Cortex of kidney (tissue), 1 donor: Measurements from ENCODE around the gene USP20.
"Not testable (repeated sequence)": the region's sequence is repeated elsewhere in the genome, so short reads cannot be mapped to it uniquely, and the experiment has no call there.

ENCODE experiments used
- DNase-seq: peaks from one replicate; lab custom pipeline; 2025; lab: John Stamatoyannopoulos, UW

The USP20 gene

DNA sequence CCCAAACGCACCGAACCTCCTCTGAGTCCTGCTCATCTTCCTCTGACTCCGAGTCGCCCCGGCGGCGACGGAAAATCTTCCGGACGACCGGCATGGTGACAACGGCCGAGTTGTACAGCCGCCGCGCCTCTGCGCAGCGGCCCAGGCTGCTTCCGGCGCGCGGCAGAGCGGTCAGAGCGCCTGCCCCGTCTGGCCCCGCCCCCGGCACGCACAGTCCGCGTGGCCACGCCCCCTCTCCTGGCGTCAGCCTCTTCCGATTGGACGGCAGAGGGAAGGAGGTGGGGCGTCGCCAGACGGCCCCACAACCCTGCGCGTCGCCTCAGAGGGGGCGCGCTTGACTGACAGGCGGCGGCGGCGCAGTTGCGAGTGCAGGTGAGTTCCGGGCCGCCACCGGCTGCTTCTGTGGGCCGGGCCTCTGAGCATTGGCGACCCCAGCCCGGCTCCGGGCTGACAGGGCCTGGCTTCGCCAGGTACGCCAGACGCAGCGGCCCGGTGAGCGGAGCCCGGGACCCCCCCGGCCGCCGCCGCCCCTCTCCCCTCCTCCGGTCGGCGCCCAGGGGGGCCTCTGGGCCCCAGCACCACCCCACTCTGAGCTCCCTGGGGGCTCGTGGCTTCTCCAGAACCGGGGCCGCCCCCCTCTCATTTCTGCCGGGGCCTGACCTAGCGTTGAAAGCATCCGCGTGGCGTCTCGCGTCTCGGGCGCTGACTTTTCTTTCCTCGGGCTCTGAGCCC lies at the start of gene USP20, which contains the start of gene C9orf78:
USP20 (plus strand) TSS at position 331 of the 732 bp plus-strand sequence. CDS start 17,098 bp downstream, outside the sequence.
C9orf78 (minus strand) TSS at position 148 of the 732 bp plus-strand sequence; CDS start at position 94, 54 bp downstream.
- DNase-seq: peak; percentile 45

DNA sequence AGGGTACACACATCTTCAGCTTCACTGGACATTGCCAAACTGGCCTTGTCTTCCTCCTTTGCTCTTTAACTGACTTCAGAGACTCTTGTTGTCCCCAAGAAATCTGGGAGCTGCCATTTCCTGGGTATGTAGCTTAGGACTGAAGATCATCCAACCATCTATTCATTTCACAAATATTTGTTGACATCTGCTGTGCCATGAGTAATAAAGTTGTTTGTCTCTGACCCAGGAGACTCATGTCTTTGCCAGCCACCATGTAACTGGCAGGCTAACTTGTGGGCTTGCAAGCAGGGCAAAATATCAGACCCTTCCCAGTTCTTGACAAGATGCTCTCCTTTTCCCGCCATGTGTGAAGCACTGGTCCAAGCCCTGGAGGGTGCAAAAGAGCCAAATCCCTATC lies 49.4 kb upstream of the USP20 start:
- no peak for DNase-seq

DNA sequence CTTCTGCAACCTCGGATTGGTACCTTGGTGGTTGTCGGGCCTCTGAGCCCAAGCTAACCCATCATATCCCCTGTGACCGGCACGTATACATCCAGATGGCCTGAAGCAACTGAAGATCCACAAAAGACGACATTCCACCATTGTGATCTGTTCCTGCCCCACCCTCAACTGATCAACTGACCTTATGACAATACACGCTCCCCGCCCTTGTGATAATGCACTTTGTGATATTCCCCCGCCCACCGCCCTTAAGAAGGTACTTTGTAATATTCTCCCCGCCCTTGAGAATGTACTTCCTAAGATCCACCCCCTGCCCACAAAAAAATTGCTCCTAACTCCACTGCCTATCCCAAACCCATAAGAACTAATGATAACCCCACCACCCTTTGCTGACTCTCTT lies 48.8 kb upstream of the USP20 start:
- DNase-seq: no peak

DNA sequence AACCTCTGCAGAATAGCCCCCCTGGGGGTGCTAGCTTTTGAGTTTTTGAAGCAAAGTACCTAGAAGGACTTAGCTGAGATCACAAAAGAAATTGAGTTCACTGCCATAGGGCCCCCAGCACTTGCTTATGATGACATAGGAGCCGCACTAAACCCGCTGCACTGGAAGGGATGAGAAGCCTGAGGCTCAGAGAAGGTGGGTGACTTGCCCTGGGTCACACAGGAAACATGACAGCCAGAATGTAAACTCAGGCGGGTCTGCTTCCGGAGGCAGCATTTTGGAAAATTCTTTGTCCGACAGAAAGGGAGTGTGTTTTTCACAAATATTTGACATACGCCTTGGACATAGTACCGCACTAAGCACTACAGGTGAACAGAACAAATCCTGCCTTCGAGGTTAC lies 40.7 kb upstream of the USP20 start:
- DNase-seq: no peak

DNA sequence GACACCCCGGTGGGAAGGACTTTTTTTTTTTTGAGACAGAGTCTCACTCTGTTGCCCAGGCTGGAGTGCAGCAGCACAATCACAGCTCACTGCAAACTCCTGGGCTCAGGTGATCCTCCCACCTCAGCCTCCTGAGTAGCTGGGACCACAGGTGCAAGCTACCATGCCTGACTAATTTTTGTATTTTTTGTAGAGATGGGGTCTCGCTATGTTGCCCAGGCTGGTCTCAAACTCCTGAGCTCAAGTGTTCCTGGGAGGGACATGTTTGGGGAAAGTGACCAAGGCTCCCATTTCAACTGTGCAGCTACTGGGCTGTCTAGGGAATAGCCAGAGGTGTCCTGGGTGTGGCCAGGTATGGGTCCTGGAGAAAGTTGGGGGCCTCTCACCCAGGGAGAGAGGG lies 39.2 kb upstream of the USP20 start:
- not testable (repeated sequence) for DNase-seq

DNA sequence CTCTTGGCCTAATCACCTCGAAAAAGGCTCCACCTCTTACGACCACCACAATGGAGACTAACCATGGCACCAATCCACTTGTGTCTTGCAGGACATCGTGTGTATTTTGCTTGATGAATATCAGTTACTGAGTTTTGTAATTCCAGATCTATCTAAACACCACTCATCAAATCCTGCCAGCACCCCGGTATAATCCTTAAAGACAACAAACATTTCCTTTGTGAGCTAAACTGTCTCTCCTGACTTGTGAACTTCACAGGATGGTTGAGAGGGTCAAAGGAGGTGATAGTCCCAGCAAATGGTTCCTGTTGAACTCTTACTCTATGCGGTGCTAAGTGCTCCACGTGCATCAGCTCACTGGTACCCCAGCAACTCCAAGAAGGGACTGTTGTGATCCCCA lies 36.3 kb upstream of the USP20 start:
- no peak for DNase-seq

DNA sequence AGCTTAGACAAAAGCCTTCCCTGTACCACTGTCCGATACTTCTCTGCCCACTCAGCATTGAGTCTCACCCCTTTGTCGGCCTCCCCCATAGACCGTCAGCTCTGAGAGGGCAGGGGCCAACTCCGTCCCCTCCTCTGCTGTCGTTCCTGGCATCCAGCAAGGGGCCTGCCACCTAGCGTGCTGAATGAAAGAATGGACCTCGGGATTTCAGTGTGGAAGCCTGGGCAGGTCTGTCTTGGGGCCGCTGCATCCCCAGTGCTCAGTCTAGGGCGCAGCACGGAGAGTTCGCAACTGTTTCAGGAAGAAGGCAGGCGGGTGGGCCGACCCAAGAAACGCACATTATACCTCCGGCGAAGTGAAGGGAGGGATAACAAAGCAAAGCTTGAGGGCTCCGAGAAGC lies 33.8 kb upstream of the USP20 start:
- DNase-seq: no peak

DNA sequence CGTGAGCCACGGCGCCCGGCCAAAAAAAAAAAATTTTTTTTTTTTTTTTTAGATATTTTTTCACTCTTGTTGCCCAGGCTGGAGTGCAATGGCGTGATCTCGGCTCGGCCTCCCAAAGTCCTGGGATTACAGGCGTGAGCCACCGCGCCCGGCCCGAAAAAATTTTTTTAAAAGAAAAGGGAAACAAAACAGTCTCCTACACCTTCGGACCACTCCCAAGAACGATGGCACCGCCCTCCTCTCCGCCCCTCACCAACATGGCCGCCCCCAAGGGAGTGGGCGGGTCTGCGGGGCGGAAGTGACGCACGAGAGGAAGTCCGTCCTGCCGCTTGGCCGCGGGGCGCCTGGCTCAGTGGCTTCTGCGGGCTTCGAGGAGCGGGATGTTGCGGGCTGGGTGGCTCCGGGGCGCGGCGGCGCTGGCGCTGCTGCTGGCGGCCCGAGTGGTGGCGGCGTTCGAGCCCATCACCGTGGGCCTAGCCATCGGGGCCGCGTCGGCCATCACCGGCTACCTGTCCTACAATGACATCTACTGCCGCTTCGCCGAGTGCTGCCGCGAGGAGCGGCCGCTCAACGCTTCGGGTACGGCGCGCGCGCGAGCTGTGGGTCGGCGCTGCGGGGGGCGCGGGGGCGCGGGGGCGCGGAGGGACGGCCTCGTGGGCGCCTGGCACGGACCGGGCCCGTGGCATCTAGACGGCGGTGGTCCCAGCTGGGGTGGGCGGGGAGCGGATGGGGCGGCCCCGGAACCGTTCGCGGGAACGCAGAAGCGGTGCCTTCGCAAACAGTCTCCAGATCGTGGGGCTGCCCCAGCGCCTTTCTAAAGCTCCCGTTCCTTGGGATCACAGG lies 32.2 kb upstream of the USP20 start, which contains the start of gene TOR1B:
TOR1B (plus strand) TSS at position 352 of the 843 bp plus-strand sequence; CDS start at position 381, 29 bp downstream.
- DNase-seq: no peak

DNA sequence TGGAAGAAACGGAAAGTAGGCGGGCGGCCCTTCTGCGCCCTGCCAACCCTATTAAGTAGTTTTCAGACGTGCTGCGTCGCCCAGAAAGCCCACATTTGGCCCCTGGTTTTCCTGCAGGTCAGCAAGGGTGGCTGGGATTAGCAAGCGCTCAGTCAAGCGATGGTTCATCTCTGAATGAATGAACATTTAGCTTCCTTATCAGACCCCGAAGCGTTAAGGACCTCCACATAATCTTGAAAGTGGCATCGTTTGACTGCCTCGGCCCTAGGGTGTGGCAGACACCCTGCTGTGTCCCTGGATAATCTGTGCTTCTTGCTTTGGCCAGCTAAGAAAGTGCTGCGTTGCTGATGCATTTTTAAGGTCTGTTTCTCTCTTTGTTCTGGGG lies 31.6 kb upstream of the USP20 start:
- no peak for DNase-seq

DNA sequence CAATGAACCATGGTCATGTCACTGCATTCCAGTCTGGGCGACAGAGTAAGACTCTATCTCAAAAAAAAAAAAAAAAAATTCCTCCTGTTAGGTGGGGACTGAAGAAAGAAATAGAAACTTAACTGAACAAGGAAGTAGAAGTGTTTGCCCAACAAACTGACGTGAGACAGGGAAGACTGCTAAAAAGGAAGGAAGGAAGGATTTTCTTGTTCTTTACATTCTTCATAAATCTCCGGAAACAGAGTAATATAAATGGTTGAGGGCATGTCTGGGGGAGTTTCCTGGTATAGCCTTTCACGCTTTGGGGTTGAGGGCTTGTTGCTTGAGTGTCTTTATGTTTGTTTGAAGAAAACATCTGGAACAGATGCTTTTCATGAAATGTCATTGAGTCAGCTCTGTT lies 29.2 kb upstream of the USP20 start:
- DNase-seq: no peak

DNA sequence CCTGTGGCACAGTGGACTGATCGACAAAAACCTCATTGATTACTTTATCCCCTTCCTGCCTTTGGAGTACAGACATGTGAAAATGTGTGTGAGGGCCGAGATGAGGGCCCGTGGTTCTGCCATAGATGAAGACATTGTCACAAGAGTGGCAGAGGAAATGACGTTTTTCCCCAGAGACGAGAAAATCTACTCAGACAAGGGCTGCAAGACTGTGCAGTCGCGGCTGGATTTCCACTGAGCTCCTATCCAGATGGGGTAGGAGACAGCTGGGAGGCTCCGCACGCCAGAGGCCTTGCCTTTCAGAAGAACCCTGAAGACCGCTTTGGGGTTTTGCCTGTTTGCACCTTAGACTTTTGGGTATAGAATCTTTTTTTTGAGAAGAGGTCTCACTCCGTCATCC lies 25.9 kb upstream of the USP20 start:
- no peak for DNase-seq

DNA sequence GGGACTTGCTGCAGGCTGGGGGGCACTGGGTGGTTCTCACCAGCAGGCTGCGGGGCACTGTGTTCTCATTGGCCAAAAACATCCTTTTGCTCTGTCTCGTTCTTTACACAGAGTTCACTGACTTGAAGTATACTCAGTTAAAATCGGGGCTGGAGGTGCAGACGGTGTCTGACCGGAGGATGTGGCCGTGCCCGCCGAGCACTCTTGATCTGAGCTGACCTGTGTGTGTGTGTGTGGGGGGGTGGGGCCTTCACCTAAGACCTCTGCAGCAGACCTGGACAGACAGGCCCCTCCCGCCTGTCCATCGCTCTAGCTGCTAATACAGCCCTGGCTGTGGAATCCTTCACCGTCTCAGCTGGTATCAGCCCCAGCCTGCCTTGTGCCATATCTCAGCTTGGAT lies 25.1 kb upstream of the USP20 start:
- DNase-seq: no peak

DNA sequence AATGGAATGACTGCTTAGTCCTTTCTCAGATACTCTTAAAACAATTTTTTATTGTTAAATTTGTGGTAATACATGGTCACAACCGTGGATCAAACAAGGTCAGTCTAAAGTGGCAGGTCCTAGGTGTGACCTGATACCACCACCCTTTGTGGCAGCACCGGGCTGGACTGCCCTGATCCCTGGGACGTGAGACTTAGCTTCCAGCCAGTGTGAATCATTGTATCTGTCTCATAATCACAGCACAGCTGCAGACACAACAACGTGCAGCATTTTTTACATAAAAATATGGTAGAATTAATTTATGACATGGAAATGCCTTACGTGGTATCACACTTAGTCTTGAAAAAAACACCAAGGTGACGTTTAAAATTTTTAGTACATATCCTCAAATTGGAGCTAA lies 24.5 kb upstream of the USP20 start:
- no peak for DNase-seq

DNA sequence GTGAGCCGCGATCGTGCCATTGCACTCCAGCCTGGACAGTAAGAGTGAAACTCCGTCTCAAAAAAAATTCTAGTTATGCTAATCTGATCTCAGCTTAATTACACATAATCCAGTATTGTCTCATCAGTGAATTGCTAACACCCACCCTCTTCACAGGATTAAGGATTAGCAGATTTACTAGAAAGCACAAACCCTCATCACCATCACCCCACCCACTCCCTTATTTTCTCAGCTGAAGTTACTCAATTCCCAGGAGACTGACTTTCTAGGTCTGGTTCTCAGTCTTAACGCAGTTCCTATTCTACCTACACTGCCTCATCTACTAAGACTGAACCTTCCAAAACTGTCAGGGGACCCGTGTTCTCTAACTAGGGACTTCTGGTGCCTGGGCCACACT lies 23.3 kb upstream of the USP20 start:
- no peak for DNase-seq

DNA sequence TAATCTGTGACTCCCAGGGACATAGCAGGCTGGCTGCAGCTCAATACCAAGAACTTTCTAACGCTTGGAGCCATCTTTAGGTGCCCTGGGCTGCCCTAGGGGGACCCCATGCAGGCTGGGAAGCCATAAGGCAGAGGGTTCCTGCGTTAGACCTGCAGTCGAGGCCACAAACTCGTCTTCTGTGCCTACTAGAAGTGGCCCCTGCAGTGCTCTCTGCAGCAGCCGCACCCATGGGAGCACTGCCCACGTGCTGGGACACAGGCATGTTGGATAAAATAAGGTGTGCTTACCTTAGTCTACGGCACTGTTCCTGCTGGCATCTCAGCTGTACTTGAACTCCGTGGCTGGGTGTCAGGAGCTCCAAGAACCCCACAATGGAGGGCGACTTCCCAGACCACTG lies 22.9 kb upstream of the USP20 start:
- no peak for DNase-seq

DNA sequence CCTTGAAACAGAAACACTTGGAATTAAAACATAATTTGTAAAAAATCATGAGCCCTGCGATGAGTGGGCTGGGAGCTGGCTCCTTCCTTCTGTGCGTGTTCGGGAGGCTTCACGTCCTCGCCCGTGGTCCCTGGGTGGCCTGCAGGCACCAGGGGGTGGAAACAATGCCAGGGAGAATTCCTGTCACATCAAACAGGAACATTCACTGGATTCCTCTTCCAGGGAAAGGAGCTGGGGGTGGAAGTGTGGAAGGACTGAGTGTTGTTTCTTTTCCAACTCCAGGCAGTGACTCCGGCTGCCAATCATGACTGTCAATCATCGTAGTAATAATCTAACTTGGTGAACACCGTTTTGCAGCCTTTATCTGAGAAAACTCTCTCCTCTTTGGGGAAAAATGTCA lies 21.6 kb upstream of the USP20 start:
- DNase-seq: no peak

DNA sequence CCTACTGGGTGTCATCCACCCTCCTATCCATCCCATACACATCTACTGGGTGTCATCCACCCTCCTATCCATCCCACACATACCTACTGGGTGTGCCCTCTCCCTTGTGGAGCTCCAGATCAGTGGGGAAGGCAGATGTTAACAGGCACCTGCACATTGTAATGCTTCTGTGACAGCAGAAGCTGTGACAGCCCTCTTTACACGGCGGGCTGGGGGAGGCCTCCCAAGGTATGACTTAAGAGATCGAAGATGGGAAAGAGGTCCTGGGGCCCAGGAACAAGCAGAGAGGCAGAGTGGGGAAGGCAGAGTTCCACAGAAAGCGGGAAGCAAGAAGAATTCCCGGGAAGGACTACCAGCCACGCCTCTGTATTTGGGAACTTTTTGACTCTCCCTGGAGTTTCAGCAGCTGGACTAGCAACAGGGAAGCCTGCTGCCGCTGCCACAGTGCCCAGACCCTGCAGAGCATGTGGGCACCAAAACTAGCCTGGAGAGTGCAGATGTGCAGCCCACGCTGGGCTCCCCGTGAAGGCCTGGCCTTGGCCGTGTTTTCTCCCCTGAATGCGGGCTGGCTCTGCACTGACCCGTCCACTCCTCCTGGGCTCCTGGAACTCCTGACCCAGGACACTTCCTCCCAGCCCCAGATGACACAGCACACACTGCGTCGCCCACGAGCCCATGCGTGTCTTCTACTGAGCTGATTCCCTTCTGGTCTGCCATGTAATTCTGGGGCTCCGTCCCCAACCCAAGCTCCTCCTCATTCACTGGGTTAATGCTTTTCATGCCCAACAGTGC lies 20.6 kb upstream of the USP20 start:
- no peak for DNase-seq

DNA sequence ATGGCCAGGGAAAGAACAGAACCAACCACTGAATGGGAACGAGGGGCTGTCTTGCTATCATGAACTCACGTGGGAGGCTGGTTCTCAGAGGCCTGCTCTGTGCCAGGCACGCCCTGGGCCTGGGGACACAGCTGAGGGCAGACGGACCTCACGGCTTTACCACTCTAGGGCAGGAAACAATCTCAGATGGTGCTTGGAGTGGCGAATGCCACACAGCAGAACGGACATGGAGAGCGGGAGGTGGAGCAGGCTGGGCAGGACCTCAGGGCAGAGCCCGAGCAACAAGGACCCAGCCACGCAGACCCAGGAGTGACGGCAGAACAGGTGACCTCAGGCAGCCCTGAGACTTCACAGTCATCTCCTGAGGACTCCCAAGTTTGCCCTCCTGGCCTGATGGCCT lies 20.0 kb upstream of the USP20 start:
- DNase-seq: no peak

DNA sequence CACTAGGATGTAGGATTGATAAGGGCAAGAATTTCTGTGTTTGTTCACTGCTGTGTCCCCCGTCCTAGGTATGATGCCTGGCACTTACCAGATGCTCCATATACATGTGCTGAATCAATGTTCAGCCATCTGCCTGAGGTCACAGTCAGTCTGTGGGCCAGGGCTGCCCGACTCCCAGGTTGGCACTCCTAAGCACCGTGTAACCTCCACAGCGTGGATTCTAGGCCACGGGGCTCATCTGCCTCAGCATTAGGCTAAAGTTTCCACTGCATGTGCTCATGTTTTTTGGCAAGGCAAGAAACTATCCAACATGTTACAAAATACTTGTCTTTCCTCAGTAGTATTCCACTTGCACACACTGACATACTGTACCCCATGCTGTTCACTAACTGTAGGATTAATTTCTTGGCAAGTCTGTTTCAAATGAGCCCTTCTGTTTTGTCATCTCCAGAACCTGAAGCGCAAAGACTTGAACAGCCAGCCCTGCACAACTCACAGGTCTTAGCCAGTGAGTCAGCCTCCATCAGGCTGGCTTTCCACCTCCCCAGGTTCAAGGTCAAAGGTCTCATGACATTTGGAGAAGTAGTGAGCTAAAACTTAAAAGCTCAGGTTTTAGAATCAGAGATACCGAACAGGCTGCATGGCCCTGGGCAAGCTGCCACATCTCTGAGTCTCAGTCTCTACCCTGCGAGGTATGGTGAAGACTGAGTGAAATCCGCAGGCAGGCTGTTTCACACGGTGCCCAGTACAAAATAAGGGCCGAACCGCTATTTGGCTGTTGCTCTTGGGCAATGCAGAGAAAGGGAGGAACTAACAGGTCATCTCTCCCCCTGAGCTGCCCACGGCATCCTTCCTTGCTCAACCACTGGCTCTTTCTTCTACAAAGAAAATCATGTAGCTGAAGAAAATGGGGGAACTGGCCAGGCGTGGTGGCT lies 18.5 kb upstream of the USP20 start:
- no peak for DNase-seq

DNA sequence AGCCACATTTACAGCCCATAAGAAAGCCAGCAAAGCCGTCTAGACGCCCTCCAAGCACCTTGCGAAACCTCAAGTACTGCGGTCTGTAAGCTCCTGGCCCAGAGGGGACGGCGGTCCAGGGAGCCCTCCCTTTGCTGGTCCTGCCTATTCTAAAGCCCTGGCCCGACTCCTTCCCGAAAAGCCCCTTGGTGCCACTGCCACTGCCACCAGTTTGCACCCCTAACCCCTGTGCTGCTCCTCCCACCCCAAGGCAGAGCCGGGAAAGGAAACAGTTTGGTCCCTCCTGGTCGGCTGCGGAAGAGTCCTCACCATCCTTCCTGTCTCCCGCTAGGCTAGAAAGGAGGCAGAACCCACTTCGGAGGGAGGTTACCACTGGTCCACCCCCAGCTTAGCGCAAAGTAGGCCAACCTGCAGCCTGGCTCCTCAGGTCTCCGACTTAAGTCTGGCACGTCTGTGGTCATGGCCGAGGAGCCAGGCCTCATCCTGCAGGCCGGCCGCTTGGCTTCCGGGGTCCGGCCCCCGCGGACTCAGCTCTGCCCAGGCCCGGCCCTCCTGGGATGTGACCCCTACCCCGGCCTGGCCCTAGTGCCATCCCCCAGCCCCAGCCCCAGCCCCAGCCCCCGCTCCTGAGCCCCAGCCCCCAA lies 12.2 kb upstream of the USP20 start:
- DNase-seq: no peak

DNA sequence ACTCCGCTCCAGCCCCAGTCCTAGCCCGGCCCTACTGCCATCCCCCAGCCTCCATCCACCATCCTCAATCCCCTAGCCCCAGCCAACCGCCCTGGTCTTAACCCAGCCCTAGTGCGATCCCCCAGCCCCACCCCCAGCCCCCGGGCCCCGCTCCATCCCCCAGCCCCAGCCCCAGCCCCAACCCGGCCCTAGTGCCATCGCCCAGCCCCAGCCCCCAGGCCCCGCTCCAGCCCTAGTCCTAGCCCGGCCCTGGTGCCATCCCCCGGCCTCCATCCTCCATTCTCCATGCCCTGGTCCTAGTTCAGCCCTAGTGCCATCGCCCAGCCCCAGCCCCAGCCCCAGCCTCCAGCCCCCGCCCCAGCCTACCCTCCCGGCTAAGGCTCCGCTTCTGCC lies 11.7 kb upstream of the USP20 start:
- no peak for DNase-seq
